Osteocyte (in vitro differentiated cells): ENCODE data around the gene ARHGAP42. TPM values are rescaled to one million over a fixed set of nuclear protein-coding genes. Genes with fewer than 3 reads are reported as not detected.

ENCODE experiments used
- DNase-seq: peaks from one replicate; pipeline ENCODE4 v3.0.0; 2021; ENCODE audit warnings: mixed read lengths; ENCODE audit not compliant: unreplicated experiment; ENCODE audit errors: extremely low spot score
- H3K27ac Mint-ChIP-seq: one replicate; pipeline ENCODE4 v1.8.0; 2021; ENCODE audit warnings: mild to moderate bottlenecking, mixed read lengths; ENCODE audit not compliant: unreplicated experiment
- H3K27me3 Mint-ChIP-seq: one replicate; pipeline ENCODE4 v1.8.0; 2021; ENCODE audit warnings: mixed read lengths; ENCODE audit not compliant: unreplicated experiment
- H3K36me3 Mint-ChIP-seq: one replicate; pipeline ENCODE4 v1.8.0; 2021; ENCODE audit warnings: mixed read lengths; ENCODE audit not compliant: unreplicated experiment
- H3K4me1 Mint-ChIP-seq: one replicate; pipeline ENCODE4 v1.8.0; 2021; ENCODE audit warnings: mixed read lengths; ENCODE audit not compliant: unreplicated experiment
- H3K4me3 Mint-ChIP-seq: one replicate; pipeline ENCODE4 v1.8.0; 2021; ENCODE audit warnings: mild to moderate bottlenecking, moderate library complexity, mixed read lengths; ENCODE audit not compliant: unreplicated experiment
- H3K9me3 Mint-ChIP-seq: one replicate; pipeline ENCODE4 v1.8.0; 2021; ENCODE audit warnings: mixed read lengths; ENCODE audit not compliant: unreplicated experiment
- total RNA-seq: library from RNA; stranded (reverse); gene quantifications from 2 replicates; pipeline ENCODE4 v1.2.1, GENCODE V29; 2021
- TF ChIP-seq, protein P1 (sequence below): fragments of 200-600 bp; sonication (generic); IDR thresholded peaks from 2 replicates; pipeline ENCODE4 v1.5.0; 2021; ENCODE audit warnings: antibody characterized with exemption, mild to moderate bottlenecking, moderate library complexity

Gene ARHGAP42
- total RNA-seq, 1 donor from 2014 or later, result 12.7 TPM

DNA sequence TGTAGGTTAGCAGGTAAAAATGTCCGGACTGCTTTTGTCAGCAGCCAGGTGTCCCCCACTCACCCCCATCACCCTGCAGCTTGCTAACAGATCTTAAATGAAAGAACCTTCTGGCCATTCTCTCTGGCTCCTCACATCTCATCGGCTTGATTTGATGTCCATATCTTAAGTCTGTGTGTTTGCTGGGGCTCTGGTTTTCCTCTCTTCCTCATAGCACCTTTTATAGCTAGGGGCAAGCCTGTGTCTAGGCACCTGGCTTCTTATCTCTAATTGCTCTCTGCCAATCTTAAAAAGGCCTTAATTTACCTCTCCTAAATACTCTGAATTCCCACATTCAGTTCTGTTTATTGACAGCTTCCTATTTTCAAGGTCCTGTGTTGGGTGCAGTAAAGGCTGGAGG lies 72.0 kb downstream of the ARHGAP42 start:
- Mint-ChIP-seq H3K36me3 (no peaks in the 10 kb centered on the region), H3K27ac (no peak overlapping the region), H3K4me3 (no peak overlapping the region), H3K27me3 (no peaks in the 10 kb centered on the region), H3K4me1 (peaks cover 30% of the 10 kb centered on the region), H3K9me3 (no peaks in the 10 kb centered on the region)
- DNase-seq, result no peak
- TF ChIP-seq, protein P1, sequence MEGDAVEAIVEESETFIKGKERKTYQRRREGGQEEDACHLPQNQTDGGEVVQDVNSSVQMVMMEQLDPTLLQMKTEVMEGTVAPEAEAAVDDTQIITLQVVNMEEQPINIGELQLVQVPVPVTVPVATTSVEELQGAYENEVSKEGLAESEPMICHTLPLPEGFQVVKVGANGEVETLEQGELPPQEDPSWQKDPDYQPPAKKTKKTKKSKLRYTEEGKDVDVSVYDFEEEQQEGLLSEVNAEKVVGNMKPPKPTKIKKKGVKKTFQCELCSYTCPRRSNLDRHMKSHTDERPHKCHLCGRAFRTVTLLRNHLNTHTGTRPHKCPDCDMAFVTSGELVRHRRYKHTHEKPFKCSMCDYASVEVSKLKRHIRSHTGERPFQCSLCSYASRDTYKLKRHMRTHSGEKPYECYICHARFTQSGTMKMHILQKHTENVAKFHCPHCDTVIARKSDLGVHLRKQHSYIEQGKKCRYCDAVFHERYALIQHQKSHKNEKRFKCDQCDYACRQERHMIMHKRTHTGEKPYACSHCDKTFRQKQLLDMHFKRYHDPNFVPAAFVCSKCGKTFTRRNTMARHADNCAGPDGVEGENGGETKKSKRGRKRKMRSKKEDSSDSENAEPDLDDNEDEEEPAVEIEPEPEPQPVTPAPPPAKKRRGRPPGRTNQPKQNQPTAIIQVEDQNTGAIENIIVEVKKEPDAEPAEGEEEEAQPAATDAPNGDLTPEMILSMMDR, result no peak

DNA sequence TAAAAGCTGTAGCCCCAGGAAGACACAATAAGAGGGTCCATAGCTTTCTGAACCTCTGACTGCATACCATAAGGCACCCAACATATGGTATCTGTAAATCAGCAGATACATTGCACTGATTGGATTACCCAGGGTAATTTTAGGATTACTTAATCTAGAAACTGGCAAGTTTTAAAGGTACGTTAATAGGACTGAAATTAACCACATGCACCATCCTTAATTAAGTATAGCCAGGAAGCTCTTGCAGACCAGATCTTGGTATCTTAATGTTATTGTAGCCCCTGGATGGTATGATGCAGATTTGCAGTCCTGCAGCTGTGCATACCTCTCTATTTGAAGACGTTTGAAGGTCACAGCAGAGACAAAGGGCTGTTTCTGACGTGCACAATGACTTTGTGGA lies 72.8 kb downstream of the ARHGAP42 start:
- H3K27ac Mint-ChIP-seq, result no peak overlapping the region
- H3K9me3 Mint-ChIP-seq, result no peaks in the 10 kb centered on the region
- TF ChIP-seq, protein P1, result no peak
- no peak overlapping the region for H3K4me3 Mint-ChIP-seq
- H3K36me3 Mint-ChIP-seq, result no peaks in the 10 kb centered on the region
- no peaks in the 10 kb centered on the region for H3K27me3 Mint-ChIP-seq
- DNase-seq, result no peak
- peaks cover 29% of the 10 kb centered on the region for H3K4me1 Mint-ChIP-seq

DNA sequence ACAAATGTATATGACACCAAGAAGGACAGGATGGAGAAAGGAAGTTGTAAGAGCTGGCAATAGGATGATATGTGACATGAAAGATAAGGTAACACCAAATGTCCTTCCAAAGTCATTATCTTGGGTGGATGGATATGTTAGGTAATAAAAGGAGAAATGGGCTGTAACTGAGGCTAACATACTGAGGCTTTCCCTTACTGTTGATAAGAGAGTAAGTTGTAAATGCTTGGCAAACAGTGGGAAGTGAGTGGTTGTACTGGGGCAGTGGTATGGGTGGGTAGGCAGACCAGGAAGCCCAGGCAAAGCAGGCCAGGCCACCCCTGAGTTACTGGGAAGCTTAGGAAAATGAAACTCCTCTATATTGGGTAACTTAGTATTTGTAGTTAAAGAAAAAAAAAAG lies 73.7 kb downstream of the ARHGAP42 start:
- no peak for DNase-seq
- H3K27ac Mint-ChIP-seq, result no peak overlapping the region
- TF ChIP-seq, protein P1, result no peak
- no peaks in the 10 kb centered on the region for H3K9me3 Mint-ChIP-seq
- peaks cover 29% of the 10 kb centered on the region for H3K4me1 Mint-ChIP-seq
- no peaks in the 10 kb centered on the region for H3K36me3 Mint-ChIP-seq
- H3K4me3 Mint-ChIP-seq, result no peak overlapping the region
- no peaks in the 10 kb centered on the region for H3K27me3 Mint-ChIP-seq

DNA sequence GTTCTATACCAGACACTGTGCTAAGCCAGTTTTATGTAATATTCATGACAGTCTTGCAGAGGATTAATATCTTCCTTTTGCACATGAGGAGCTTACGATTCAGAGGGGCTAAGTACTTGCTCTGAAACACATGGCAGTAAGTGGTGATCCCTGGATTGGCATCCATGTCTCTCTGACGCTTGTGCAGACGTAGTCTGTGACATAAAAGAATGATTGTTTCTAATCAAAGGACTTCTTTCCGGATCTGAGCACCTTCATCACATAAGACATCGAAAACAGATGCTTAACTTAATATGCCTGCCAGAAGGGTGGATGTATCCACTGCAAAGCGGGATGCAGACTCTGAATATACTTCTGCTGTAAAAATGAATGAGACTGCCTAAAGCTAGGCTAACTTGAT lies 74.8 kb downstream of the ARHGAP42 start:
- H3K27me3 Mint-ChIP-seq, result no peaks in the 10 kb centered on the region
- no peak for DNase-seq
- no peak overlapping the region for H3K4me3 Mint-ChIP-seq
- peaks cover 29% of the 10 kb centered on the region for H3K4me1 Mint-ChIP-seq
- no peak overlapping the region for H3K27ac Mint-ChIP-seq
- no peaks in the 10 kb centered on the region for H3K9me3 Mint-ChIP-seq
- peaks cover 3% of the 10 kb centered on the region for H3K36me3 Mint-ChIP-seq
- TF ChIP-seq, protein P1, result no peak

DNA sequence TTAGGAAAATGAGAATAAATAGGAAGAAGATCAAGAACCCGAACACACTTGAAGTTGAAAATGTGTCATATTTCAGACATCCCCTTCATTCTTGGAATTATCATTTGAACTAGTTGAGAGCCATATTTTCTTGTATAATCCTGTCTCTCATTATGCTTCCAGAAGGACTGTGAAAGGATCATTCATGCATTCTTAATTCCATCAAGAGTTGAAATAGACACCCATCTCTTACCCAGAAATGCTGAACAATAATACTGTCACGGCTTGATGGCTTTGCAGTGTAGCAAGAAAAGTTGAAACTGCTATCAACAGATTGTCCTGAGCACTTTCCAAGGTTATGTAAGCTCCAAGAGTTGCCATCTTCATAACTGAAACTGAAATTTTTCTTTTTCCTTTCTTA lies 79.7 kb downstream of the ARHGAP42 start:
- peaks cover 6% of the 10 kb centered on the region for H3K36me3 Mint-ChIP-seq
- no peak for DNase-seq
- H3K9me3 Mint-ChIP-seq, result no peaks in the 10 kb centered on the region
- no peak overlapping the region for H3K4me3 Mint-ChIP-seq
- H3K27ac Mint-ChIP-seq, result no peak overlapping the region
- H3K27me3 Mint-ChIP-seq, result no peaks in the 10 kb centered on the region
- H3K4me1 Mint-ChIP-seq, result peaks cover 17% of the 10 kb centered on the region
- TF ChIP-seq, protein P1, result no peak
